Liver (tissue), 3 donors: Measurements from ENCODE around the gene OR1J2.

Source experiments
- ATF3 ChIP-seq: IDR thresholded peaks from 2 replicates; pipeline ENCODE4 v1.6.1; 2016; ENCODE audit warnings: antibody characterized with exemption
- CTCF ChIP-seq: fragments of 150-350 bp; IDR thresholded peaks from 2 replicates; pipeline ENCODE4 v1.5.1; 2017; ENCODE audit warnings: improper control_type of control experiment, low read depth, low read length; ENCODE audit not compliant: missing input control
- EGR1 ChIP-seq, 2 donors: IDR thresholded peaks; 2 replicates each; pipeline ENCODE4 v1.6.1; 2016 to 2018; ENCODE audit warnings: antibody characterized with exemption in 2 of 2, low read depth in 2 of 2
- GABPA ChIP-seq, 2 donors: IDR thresholded peaks in 1 of 2; conservative IDR thresholded peaks in 1 of 2; 2 replicates each; pipeline ENCODE4 v1.6.1; 2016; ENCODE audit warnings: antibody characterized with exemption in 2 of 2, mild to moderate bottlenecking in 1 of 2, moderate library complexity in 1 of 2
- HNF4G ChIP-seq: IDR thresholded peaks from 2 replicates; pipeline ENCODE4 v1.6.1; 2016; ENCODE audit warnings: antibody characterized with exemption
- NR2F2 ChIP-seq: IDR thresholded peaks from 2 replicates; pipeline ENCODE4 v1.6.1; 2016; ENCODE audit warnings: antibody characterized with exemption
- REST ChIP-seq: IDR thresholded peaks from 2 replicates; pipeline ENCODE4 v1.6.1; 2016; ENCODE audit warnings: antibody characterized with exemption, mild to moderate bottlenecking
- YY1 ChIP-seq: IDR thresholded peaks from 2 replicates; pipeline ENCODE4 v1.6.1; 2016; ENCODE audit warnings: antibody characterized with exemption, mild to moderate bottlenecking
- donor health status: healthy.
- donor health status: healthy.

GRCh38 chr9:122474561-122474960 lies 36.0 kb upstream of the OR1J2 start:
- TF ChIP-seq YY1 (no peak), CTCF (no peak), GABPA (IDR thresholded peaks at IDR 0.05 in 1 of 2, conservative IDR thresholded peaks at IDR 0.05 in 1 of 2) (no peak), REST (no peak), HNF4G (no peak), EGR1 (IDR thresholded peaks at IDR 0.05; ENCODE audit: low read depth in 2 of 2) (no peak), NR2F2 (no peak), ATF3 (no peak)
